Measurements from ENCODE around the gene CAMSAP2. TPM values are rescaled to one million over a fixed set of nuclear protein-coding genes. Genes with fewer than 3 reads are reported as not detected.

CAMSAP2 gene
- total RNA-seq, 1 donor from 2014 or later, result 36.3 TPM

- no peak for DNase-seq (ENCODE audit: extremely low read depth, low read depth, low spot score)
These were observed 135.1 kb downstream of the CAMSAP2 start for GRCh38 chr1:200873671-200874397.

- no peak for DNase-seq (ENCODE audit: extremely low read depth, low read depth, low spot score)
These were observed 136.0 kb downstream of the CAMSAP2 start for GRCh38 chr1:200874694-200875093.

- DNase-seq (ENCODE audit: extremely low read depth, low read depth, low spot score), result no peak
These were observed 136.7 kb downstream of the CAMSAP2 start for GRCh38 chr1:200875416-200875815.

GRCh38 chr1:200877010-200877409 is 138.3 kb downstream of the CAMSAP2 start:
- no peak for DNase-seq (ENCODE audit: extremely low read depth, low read depth, low spot score)

GRCh38 chr1:200877839-200878551 is 139.3 kb downstream of the CAMSAP2 start:
- no peak for DNase-seq (ENCODE audit: extremely low read depth, low read depth, low spot score)

- DNase-seq (ENCODE audit: extremely low read depth, low read depth, low spot score), result no peak
These were observed 141.5 kb downstream of the CAMSAP2 start for GRCh38 chr1:200880212-200880611.

- no peak for DNase-seq (ENCODE audit: extremely low read depth, low read depth, low spot score)
These were observed 144.4 kb downstream of the CAMSAP2 start for GRCh38 chr1:200883118-200883517.

GRCh38 chr1:200885623-200886402 is 147.1 kb downstream of the CAMSAP2 start:
- no peak for DNase-seq (ENCODE audit: extremely low read depth, low read depth, low spot score)

- DNase-seq (ENCODE audit: extremely low read depth, low read depth, low spot score), result no peak
These were observed 147.9 kb downstream of the CAMSAP2 start for GRCh38 chr1:200886594-200886993.

- no peak for DNase-seq (ENCODE audit: extremely low read depth, low read depth, low spot score)
These were observed 148.3 kb downstream of the CAMSAP2 start for GRCh38 chr1:200887036-200887435.

GRCh38 chr1:200887772-200888348 is 149.2 kb downstream of the CAMSAP2 start:
- DNase-seq (ENCODE audit: extremely low read depth, low read depth, low spot score), result no peak

GRCh38 chr1:200888349-200888838 is 149.7 kb downstream of the CAMSAP2 start:
- no peak for DNase-seq (ENCODE audit: extremely low read depth, low read depth, low spot score)

- no peak for DNase-seq (ENCODE audit: extremely low read depth, low read depth, low spot score)
These were observed 150.9 kb downstream of the CAMSAP2 start for GRCh38 chr1:200889571-200889970.

GRCh38 chr1:200890027-200890426 is 151.3 kb downstream of the CAMSAP2 start:
- DNase-seq (ENCODE audit: extremely low read depth, low read depth, low spot score), result no peak

- DNase-seq (ENCODE audit: extremely low read depth, low read depth, low spot score), result no peak
These were observed 152.4 kb downstream of the CAMSAP2 start for GRCh38 chr1:200890818-200891773.

- no peak for DNase-seq (ENCODE audit: extremely low read depth, low read depth, low spot score)
These were observed 153.1 kb downstream of the CAMSAP2 start for GRCh38 chr1:200891774-200892157.

- no peak for DNase-seq (ENCODE audit: extremely low read depth, low read depth, low spot score)
These were observed 153.9 kb downstream of the CAMSAP2 start for GRCh38 chr1:200892546-200892945.

GRCh38 chr1:200892958-200893357 is 154.3 kb downstream of the CAMSAP2 start:
- no peak for DNase-seq (ENCODE audit: extremely low read depth, low read depth, low spot score)

GRCh38 chr1:200893411-200893901 is 154.8 kb downstream of the CAMSAP2 start:
- DNase-seq (ENCODE audit: extremely low read depth, low read depth, low spot score), result no peak

All from glomerular endothelial cell (primary cell).